GM18508 (cell line): ENCODE data around the gene BMPR1A.
A peak's percentile ranks its signal among the peaks of the same experiment; 100 is the strongest.
"Not testable (repeated sequence)": the region's sequence is repeated elsewhere in the genome, so short reads cannot be mapped to it uniquely, and the experiment has no call there.

Experiments used
- ATAC-seq: cut with Tn5 transposase; IDR thresholded peaks from one replicate; pipeline ENCODE4 v1.9.1; 2021; ENCODE audit warnings: moderate number of reproducible peaks; ENCODE audit not compliant: insufficient read depth, unreplicated experiment

BMPR1A gene

DNA sequence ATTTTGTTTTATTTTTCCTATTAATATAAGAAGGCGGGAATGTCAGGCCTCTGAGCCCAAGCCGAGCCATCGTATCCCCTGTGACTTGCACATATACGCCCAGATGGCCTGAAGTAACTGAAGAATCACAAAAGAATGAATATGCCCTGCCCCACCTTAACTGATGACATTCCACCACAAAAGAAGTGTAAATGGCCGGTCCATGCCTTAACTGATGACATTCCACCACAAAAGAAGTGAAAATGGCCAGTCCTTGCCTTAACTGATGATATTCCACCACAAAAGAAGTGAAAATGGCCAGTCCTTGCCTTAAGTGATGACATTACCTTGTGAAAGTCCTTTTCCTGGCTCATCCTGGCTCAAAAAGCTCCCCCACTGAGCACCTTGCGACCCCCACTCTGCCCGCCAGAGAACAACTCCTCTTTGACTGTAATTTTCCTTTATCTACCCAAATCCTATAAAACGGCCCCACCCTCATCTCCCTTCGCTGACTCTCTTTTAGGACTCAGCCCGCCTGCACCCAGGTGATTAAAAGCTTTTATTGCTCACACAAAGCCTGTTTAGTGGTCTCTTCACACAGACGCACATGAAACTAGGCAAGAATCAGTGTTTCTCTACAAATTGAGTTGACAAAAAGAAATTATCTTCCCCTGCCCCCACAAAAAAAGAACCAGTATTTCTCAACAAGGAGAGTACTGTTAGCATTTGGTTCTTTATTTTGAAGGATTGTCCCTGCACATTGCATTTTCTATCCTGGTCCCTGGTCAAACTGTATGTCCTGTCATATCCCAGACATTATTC, 108.8 kb downstream of the BMPR1A start:
- ATAC-seq = not testable (repeated sequence)

DNA sequence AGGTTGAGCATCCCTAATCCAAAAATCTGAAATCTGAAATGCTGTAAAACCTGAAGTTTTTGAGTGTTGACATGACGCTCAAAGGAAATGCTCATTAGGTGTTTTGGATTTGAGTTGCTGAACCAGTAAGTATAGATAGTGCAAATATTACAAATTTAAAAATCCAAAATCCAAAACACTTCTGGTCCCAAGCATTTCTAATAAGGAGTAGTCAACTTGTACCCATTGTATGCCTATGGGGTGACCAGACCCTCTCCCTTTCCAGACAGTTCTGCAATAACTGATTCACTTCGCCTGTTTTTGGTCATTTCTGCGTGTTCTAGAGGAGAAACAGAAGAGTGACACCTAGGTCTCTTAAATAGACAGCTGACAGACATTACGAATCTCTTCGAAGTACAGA, 110.7 kb downstream of the BMPR1A start:
- no peak for ATAC-seq

DNA sequence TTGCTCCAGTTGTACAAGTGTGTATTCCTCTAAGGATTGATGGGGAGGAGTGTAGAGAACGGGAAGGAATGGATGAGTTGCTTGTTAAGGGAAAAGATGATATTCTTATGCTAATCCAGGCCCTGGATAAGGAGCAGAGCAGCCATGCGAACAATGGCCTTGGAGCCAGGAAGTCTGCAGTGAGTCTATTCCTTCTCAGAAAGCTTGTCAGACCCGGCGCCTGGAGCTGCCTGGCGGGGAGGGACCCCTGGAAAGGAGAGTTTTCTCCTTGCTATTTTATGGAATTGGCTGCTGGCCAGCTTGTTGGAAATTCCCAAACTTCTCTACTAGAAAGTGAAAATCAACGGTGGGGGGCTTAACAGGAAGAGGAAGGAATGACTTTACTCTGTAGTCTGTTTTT, 111.9 kb downstream of the BMPR1A start:
- no peak for ATAC-seq

DNA sequence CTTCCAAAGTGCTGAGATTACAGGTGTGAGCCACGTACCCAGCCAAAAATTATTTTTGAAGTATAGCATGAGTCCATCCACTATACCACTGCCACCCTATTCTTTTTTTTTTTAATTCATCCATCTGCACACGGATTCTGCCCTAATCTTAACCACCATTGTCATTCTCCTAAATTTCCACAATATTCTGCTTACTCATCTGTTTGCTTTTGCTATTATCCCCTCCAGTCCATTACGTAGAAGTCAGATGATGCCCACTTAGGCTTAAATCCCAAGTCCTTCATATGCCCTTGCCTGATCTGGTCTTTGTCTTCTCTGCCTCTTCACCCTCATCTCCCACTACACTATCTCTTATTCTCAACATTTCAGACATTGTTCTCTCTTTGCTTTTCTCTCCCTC, 114.3 kb downstream of the BMPR1A start:
- no peak for ATAC-seq

DNA sequence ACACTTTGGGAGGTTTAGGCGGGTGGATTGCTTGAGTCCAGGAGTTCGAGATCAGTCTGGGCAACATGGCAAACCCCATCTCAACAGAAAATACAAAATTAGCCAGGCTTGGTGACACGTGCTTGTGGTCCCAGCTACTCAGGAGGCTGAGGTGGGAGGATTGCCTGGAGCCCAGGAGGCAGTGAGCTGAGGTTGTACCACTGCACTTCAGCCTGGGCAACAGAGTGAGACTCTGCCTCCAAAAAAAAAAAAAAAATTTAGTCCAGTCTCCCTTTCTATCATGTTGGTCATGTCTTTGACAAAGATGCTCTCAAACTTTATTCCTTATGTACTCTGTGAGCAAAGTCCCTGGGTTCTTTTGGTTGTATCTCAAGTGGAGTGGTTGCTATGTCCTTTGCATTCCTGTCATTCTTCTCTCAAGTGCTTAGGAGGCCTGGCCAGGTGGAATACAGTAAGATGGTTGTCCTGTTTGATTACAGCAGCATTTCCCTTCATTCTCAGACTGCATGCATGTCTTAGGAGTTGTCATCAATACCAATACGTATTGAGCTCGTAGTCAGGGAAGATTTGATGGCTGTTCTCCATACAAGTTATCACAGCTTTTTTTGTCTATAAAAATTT, 115.3 kb downstream of the BMPR1A start:
- no peak for ATAC-seq

DNA sequence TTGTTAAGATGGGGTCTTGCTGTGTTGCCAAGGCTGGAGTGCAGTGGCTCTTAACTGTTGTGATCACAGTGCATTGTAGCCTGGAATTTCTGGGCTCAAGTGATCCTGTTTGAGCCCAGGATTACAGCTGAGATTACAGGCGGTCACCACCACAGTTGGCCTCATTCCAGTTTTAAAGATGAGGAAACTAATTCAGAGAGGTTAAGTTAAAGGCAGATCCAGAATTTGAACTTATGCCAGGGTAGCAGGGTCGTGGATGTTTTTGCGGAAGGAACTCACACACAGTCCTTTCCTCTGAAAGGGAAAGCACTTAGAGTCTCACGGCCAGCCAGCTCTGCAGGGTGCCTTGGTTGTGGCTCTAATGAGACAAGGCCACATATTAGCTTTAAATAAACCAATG, 116.3 kb downstream of the BMPR1A start:
- ATAC-seq = no peak

DNA sequence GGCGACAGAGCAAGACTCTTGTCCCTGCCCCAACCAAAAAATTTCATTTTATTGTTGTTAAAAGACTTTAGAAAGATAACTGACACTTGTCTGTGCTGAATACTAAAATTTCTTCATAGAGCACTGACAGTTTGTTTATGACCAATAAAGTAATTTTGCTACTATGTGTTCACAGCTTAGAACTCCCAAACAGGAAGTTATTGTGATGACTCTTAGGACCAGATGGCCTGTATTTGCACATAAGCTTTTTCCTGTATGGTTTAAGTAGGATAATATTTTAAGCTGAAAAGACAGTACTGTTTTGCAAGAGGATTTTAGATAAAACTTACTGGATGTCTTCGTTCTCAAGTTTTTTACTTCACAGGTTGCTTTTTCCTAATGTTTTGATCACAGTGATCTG, 120.3 kb downstream of the BMPR1A start:
- ATAC-seq = no peak

DNA sequence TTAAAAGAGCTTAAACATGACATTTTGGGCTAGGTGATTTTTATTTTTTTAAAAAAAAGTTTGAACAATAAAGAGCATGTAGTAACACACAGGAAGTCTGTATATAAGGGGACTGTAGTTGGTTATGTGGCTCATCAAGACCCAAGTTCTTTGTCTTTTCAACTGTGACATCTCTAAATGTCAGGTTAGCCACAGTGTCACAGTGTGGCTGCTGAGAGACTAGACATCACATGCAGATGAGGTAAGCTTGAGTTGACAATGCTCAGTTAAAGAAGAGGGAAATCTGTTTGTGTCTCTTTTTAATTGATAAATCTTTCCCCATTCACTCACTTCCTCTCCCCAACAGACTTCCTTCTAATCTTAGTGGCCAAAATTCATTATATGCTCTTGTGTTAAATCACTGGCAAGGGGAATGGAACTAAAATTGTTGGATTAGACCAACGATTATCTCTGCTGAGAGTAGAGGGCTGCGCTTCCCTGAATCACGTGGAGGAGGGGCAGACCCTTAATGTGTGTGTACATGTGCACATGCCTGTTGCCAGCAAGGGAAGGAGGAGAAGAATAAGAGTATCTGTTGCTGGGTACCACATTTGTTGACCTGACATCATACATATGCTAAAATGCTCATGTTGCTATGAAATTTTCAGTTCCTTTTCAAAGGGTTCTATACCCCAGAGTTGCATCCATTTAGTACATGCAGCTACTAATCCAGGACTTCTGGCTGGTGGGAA, 122.7 kb downstream of the BMPR1A start:
- ATAC-seq = no peak

DNA sequence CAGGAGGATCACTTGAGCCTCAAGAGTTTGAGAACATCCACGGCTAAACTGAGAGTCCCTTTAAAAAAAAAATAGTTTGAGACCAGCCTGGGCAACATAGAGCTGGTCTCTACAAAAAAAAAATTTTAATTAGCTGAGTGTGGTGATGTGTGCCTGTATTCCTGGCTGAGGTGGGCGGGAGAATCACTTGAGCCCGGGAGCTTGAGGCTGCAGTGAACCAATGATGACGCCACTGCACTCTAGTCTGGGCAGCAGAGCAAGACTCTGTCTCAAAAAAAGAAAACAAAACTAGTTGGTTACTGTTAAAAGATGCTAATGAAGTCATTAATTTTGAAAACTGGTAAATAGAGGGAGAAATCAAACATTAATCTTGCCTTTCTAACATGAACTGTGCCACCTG, 124.6 kb downstream of the BMPR1A start:
- no peak for ATAC-seq

DNA sequence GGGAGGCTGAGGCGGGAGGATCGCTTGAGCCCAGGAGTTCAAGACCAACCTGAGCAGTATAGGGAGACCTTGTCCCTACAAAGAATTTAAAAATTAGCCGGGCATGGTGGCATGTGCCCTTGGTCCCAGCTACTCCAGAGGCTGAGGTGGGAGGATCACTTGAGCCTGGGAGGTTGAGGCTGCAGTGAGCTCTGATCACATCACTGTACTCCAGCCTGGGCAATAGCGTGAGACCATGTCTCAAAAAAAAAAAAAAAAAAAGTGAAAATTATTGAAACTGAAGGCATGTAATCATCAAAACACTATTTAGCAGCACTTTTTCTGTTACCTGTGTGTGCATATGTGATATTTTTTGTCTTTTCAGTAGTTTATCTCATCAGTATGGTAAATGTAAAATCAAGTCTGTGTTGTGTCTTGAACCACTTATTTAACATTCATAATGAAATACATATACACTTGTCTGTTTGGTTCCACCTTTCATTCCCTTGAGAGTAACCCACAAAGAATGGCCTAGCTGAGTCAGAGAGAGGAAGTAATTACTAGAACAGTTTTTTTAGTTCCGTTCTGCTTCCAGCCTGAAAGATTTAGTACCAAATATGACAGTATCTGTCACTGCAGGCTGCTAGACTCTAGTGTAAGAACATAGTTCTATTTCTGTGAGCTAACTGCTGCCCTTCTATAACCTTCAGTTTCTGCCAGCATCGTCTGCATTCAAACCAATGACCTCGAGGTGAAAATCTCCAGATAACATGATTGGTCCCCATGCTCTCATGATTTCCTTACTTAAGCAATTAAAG, 132.4 kb downstream of the BMPR1A start:
- ATAC-seq = peak; percentile 97

DNA sequence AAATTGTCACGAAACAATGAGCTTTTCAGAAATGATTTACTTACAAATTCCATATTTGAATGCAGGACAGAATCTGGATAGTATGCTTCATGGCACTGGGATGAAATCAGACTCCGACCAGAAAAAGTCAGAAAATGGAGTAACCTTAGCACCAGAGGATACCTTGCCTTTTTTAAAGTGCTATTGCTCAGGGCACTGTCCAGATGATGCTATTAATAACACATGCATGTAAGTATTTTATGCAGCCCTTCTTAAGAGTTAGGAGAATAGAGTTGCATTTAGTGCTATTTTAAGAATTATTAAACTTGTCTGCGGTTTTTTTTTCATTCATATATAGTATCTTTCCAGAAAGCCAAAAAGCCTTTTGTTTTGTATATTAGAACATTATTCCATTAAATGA, 133.6 kb downstream of the BMPR1A start:
- ATAC-seq = no peak

DNA sequence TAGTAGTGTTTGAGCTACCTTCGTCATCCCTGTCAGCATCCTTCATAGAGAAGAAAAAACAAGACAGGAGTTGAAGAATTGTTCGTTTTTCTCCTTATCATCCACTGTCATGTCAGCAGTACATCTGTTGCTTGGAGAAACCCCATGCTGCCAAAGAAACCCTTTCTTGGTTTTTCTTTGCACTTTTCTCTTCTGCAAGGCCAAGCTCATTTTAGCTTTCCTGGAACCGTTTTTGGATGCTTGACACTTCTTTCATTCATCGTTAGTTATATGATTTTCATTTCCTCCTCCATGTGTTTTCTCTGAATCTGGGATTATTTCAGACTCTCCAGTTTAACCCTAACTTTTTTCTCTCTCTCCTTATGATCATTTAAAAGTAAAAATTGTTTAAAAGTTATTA, 142.1 kb downstream of the BMPR1A start:
- ATAC-seq = no peak

DNA sequence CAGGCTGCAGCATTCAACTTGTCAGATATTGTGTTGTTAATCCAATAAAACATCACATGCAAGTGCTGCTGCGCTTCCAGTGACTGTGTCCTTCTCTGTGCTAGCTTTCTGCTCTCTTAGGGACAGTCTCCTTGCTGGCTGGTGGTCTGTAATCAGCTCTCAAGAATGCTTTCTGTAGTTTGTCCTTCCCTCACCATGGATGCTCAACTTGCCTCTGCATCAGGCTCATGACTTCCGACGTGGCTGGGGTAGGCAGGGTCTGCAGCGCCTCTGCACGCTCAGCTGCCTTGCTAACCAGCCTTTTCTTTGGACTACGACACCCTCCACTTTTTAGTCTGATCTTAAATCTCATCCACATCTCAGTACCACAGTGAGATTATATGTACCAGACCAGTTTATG, 142.7 kb downstream of the BMPR1A start:
- ATAC-seq = no peak

DNA sequence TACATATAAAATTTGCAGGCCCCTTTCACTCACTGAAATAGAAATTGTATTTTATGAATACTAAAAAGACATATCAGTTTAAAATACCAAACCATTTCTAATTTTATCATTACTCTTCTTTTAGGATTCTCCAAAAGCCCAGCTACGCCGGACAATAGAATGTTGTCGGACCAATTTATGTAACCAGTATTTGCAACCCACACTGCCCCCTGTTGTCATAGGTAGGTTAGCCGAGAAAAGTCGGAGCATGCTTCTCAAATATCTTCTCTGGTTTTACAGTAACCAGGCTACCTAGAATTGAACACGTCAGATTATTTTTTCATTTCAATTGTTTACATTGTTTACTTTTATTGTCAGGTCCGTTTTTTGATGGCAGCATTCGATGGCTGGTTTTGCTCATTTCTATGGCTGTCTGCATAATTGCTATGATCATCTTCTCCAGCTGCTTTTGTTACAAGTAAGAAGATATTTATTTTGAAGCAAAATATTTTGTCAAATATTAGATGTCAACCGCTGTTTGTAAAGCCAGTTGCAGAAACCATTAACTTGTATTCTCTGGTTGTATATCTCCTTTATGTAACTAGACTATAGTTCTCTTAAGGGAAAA, 143.4 kb downstream of the BMPR1A start:
- no peak for ATAC-seq

DNA sequence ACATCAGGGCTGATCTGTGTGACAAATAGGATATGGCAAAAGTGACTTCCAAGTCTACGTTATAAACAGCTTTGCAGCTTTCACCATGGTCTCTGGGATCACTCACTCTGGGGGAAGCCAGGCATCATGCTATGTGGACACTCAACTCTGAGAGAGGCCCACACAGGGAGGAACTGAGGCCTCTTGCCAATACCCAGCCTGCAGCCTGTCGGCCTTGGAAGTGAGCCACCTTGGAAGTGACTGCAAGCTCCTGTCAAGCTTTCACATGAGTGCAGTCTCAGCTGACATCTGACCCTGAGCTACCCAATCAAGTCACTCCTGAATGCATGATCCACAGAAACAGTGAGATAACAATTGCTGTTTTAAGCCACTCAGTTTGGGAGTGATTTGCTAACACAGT, 144.5 kb downstream of the BMPR1A start:
- ATAC-seq = no peak

DNA sequence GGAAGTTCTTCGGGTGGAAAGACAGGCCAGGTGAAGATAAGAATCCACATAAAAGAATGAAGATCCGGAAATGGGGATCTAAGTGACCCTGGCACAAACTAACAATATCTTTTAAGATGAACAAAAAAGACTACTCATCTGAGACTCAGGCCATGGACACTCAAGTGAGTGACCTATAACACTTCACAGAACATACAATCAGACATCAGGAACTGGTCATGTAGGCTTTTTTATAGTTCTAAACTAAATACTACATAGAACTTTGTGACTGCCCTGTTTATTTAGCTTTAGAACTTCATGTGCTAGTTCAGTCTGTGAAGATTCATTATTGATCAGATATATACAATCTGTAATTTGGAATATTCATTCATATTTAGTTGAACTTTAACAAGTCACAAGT, 148.2 kb downstream of the BMPR1A start:
- no peak for ATAC-seq

DNA sequence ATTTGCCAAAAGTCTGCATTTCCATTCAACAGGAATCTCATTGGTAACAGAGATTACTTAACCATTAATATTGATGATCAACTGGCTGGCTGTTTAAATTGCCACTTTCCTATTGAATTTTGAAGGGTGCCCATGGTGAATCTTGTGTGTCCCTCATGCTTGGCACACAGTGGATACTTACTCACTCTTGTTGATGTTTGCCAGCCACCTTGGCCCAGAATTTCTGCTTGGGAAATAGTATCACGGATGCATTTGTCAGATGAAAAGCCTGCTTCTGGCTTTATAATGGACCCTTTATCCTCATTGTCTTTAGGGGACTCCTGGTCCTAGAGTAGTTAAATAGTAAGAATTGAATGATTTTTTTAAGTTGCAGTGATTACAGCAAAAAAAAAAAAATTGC, 149.0 kb downstream of the BMPR1A start:
- ATAC-seq = no peak

DNA sequence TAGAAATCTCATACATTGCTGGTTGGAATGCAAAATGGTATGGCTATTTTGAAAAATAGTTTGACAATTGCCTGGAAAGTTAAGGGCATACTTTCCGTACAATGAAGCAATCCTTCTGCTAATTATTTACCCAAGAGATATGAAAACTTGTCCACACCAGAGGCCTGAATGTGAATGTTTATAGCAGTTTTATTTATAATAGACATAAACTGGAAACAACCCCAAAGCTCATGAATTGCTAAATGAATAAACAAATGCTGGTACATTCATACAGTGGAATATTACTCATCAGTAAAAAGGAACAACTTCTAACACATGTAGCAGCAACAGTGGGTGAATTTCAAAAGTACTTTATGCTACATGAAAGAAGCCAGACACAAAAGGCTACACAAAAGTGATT, 158.3 kb downstream of the BMPR1A start:
- no peak for ATAC-seq

DNA sequence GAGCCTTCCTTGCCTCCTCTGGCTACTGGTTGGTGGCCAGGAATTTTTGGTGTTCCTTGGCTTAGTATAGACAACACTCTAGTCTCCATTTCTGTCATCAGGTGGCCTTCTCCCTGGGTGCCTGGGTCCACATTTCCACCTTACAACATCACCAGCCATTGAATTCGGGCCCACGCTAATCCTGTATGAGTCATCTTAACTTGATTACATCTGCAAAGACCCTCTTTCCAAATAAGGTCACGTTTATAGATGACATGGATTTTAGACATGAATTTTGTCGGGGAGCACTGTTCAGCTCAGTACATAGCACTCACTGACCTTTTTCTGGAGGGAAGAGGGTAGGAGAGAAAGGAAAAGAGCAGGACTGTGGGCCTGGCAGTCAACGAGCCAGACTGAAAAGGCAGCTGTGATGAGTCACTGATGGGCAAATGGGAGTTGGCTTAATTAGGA, 161.6 kb downstream of the BMPR1A start:
- no peak for ATAC-seq

DNA sequence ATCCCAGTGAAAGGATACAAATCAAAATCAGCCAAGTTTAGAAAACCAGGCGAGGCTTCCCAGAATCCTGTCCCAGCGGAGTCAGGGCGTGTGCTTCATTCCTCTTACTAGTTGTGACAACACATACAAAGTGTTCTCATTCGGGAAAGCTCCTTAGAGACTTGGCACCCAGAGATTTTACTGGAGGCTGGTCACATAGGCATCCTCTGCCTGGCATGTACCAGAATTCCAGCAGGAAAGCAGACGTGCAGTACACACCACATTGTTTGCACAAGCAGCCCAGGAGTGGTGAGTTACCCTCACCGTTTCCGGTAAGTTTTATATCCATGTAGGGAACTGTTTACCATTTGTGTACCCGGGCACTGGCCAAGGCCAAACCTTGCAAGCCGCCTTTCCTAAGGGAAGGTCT, 166.1 kb downstream of the BMPR1A start:
- ATAC-seq = no peak
